ENCODE measurements around the gene DNAJC27.

GRCh38 chr2:24926220-24926601 is 45.5 kb downstream of the DNAJC27 start:
- TF ChIP-seq CTCF (conservative IDR thresholded peaks at IDR 0.05; ENCODE audit: low read length) (no peak), EZH2phosphoT487 (IDR thresholded peaks at IDR 0.05; ENCODE audit: borderline replicate concordance) (no peak)
